NCI-H748 (cell line): ENCODE results near the gene DSCAML1.

ENCODE experiments used
- DNase-seq: peaks from one replicate; lab custom pipeline; 2025; ENCODE audit not compliant: unreplicated experiment; lab: John Stamatoyannopoulos, UW

The DSCAML1 gene

GRCh38 chr11:117529816-117530215 is 267.2 kb downstream of the DSCAML1 start:
- DNase-seq = no peak

- DNase-seq = no peak
These were observed 268.8 kb downstream of the DSCAML1 start for GRCh38 chr11:117528097-117528721.

- DNase-seq = no peak
These were observed 269.7 kb downstream of the DSCAML1 start for GRCh38 chr11:117527271-117527670.

GRCh38 chr11:117525866-117526542 is 271.0 kb downstream of the DSCAML1 start:
- no peak for DNase-seq

- DNase-seq = no peak
These were observed 272.4 kb downstream of the DSCAML1 start for GRCh38 chr11:117524468-117525183.

- no peak for DNase-seq
These were observed 273.3 kb downstream of the DSCAML1 start for GRCh38 chr11:117523680-117524079.

- no peak for DNase-seq
These were observed 275.0 kb downstream of the DSCAML1 start for GRCh38 chr11:117521974-117522373.

- DNase-seq = no peak
These were observed 276.1 kb downstream of the DSCAML1 start for GRCh38 chr11:117520966-117521365.

GRCh38 chr11:117520201-117520600 is 276.8 kb downstream of the DSCAML1 start:
- no peak for DNase-seq

- no peak for DNase-seq
These were observed 277.4 kb downstream of the DSCAML1 start for GRCh38 chr11:117519590-117519989.

- no peak for DNase-seq
These were observed 277.8 kb downstream of the DSCAML1 start for GRCh38 chr11:117519170-117519569.

- DNase-seq = no peak
These were observed 278.6 kb downstream of the DSCAML1 start for GRCh38 chr11:117518455-117518854.

- DNase-seq = no peak
These were observed 279.9 kb downstream of the DSCAML1 start for GRCh38 chr11:117517097-117517496.

GRCh38 chr11:117515892-117516787 is 280.9 kb downstream of the DSCAML1 start:
- DNase-seq = no peak

GRCh38 chr11:117514256-117514655 is 282.8 kb downstream of the DSCAML1 start:
- no peak for DNase-seq

- DNase-seq = no peak
These were observed 283.4 kb downstream of the DSCAML1 start for GRCh38 chr11:117513666-117514065.

- DNase-seq = no peak
These were observed 285.0 kb downstream of the DSCAML1 start for GRCh38 chr11:117511931-117512539.

GRCh38 chr11:117511483-117511930 is 285.5 kb downstream of the DSCAML1 start:
- no peak for DNase-seq

- no peak for DNase-seq
These were observed 286.4 kb downstream of the DSCAML1 start for GRCh38 chr11:117510646-117511045.

- DNase-seq = no peak
These were observed 287.5 kb downstream of the DSCAML1 start for GRCh38 chr11:117509543-117509942.

- DNase-seq = no peak
These were observed 290.0 kb downstream of the DSCAML1 start for GRCh38 chr11:117506971-117507370.
